ENCODE data around the gene CFI.

The CFI gene

GRCh38 chr4:109702950-109703663 lies 98.7 kb downstream of the CFI start, which contains the start of gene CASP6:
Gene CASP6, minus strand, starts transcription at chr4:109703445. Its CDS starts 50 bp downstream, at chr4:109703395.
- CTCF ChIA-PET: interaction anchor here (0.6 to 0.7 kb wide), 4 partner anchors 10 to 991 kb away, joined by 3 to 4 read pairs (median 3); no protein-coding TSS in a partner anchor
- peak; percentile 65 for TF ChIP-seq CTCF (conservative IDR thresholded peaks at IDR 0.05; ENCODE audit: low read depth)
- H3K27ac ChIP-seq: peak within 1 kb of the TSS; percentile 83
- POLR2A ChIA-PET (ENCODE audit: low non-redundant PET): interaction anchor here (0.9 kb wide), 1 partner anchor 26 kb away, joined by 3 read pairs; no protein-coding TSS in a partner anchor
- DNase-seq (ENCODE audit: low spot score): peak; percentile 63

- no peak for DNase-seq (ENCODE audit: low spot score)
- H3K27ac ChIP-seq: peak overlapping the region; percentile 83
- CTCF ChIA-PET: interaction anchor here (0.6 to 0.7 kb wide), 2 partner anchors 38 to 277 kb away, joined by 3 read pairs; no protein-coding TSS in a partner anchor
Measured at GRCh38 chr4:109701566-109702410, 100.0 kb downstream of the CFI start.

DNA sequence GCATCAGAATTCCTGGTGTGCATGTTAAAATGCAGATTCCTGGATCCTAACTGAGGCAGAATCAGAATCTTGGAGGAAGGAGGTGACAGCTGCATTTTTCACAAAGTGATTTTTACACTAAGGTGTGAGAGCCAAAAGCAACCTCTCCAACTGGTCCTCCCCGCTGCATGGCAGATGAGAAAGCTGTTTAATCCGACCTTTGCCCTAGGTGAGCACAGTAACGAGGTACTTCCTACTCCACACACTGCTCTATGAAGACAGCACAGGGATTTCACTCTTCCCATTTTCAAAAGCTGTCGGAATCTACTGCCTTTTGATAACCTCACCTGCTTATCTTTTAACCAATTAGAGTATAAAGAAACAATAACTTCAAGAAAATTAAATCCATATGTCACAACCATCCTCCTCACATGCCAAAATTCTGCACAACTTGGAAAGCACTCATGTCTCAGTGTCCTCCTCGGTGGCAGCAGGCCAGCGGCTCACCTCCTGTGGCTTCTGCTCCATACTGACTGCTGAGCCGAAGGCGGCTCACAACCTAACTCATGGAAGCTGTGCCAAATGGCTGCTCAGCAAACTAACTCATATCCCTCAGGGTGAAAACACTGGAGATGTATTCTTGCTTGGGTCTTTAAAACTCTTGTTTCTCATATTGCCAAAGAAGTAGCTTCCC lies 102.1 kb downstream of the CFI start:
- no peak for TF ChIP-seq CTCF (conservative IDR thresholded peaks at IDR 0.05; ENCODE audit: low read depth)
- POLR2A ChIA-PET (ENCODE audit: low non-redundant PET): interaction anchor here (0.6 kb wide), 1 partner anchor 9 kb away, joined by 3 read pairs; no protein-coding TSS in a partner anchor
- CTCF ChIA-PET: no interaction called here
- DNase-seq (ENCODE audit: low spot score): no peak
- H3K27ac ChIP-seq: no peak overlapping the region

More at GRCh38 chr4:109701566-109702410, 100.0 kb downstream of the CFI start:
- POLR2A ChIA-PET (ENCODE audit: low non-redundant PET): no interaction called here
- no peak for TF ChIP-seq CTCF (conservative IDR thresholded peaks at IDR 0.05; ENCODE audit: low read depth)

DNA sequence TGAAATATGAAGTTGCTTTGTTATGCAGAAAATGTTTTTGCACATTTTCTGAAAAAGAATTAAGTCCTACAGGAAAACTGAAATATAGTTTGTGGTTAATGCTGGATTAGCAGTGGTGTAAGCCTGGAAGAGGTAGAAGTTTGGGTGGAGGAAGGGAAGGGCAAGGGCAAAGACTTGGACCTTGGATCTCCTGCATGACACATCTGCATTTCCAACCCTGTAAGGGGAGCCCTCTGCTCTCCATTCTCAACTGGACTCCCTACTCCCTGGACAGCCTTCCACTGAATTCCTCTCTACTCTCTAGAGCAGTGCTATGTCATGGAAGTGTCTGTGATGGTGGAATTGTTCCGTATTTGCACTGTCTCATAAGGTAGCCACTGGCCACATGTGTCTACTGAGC lies 103.1 kb downstream of the CFI start:
- no peak overlapping the region for H3K27ac ChIP-seq
- CTCF ChIA-PET: no interaction called here
- TF ChIP-seq CTCF (conservative IDR thresholded peaks at IDR 0.05; ENCODE audit: low read depth): no peak
- POLR2A ChIA-PET (ENCODE audit: low non-redundant PET): no interaction called here
- DNase-seq (ENCODE audit: low spot score): no peak

DNA sequence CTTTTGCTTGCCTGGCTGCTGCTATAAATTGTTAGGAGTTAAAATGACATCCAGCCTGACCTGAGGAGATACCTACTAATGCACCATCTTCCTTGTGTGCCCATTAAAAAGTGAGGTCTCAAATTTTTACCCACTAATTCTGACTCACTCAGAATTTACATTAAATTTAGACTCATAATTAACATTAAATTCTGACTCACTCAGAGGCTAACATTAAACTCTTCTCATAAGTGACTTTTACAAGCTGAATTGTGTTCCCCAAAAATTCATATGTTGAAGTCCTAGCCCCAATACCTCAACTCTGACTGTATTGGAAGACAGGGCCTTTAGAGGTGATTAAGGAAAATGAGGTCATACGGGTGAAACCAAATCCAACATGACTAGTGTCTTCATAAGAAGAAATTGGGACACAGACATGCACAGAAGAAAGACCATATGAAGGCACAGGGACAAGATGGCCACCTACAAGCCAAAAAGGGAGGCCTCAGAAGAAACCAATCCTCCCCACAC lies 110.3 kb downstream of the CFI start:
- DNase-seq (ENCODE audit: low spot score): no peak
- TF ChIP-seq CTCF (conservative IDR thresholded peaks at IDR 0.05; ENCODE audit: low read depth): no peak
- ChIA-PET CTCF (interaction anchor here (0.7 kb wide), 1 partner anchor 135 kb away, joined by 3 read pairs; no protein-coding TSS in a partner anchor), POLR2A (ENCODE audit: low non-redundant PET) (interaction anchor here (0.6 kb wide), 1 partner anchor 124 kb away, joined by 4 read pairs; no protein-coding TSS in a partner anchor)
- no peak overlapping the region for H3K27ac ChIP-seq
